Measurements from ENCODE around the gene OTUD1.

OTUD1 gene

DNA sequence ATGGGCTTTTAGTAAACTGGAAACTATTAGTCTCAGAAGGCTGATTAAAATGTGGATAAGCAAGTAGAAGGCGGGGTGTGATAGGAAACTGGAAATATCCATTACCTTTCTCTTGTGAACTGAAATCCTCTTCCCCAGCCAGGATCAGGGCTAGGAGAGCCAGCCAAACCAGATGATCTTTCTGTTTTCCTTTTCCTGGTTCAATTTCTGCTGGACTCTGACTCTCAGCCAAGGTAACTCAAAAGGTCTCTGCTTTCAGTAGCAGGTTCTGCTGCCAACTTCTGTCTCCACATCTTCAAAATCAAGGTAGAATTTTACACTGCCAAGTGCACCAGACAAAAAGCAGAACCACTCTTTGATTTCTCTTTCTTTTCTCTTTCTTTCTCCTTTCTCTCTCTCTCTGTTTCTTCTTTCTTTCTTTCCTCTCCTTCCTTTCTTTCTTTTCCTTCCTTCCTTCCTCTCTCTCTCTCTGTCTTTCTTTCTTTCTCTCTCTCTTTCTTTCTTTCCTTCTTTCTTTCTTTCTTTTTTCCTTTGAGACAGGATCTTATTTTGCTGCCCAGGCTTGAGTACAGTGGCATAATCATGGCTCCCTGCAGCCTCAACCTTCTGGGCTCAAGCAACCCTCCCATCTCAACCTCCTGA is 30.8 kb downstream of the OTUD1 start:
- no peak for DNase-seq

DNA sequence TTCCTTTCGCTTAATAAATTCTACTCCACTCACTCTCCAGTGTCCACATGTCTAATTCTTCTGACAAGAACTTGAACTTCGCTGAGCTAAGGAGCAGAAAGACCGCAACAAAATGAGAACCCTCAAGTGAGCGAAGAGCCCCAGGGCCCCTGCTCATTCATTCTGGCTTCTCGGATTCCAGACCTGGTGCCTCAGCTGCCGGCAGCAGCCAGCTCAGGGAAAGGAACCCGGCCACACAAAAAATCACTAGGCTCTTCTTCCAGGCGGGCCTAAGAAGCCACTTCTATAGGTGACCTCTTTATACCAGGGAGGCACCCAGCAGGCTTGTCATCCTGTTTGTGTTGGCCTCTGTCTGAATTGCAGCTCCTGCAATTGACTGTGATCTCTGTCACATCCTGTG is 33.3 kb downstream of the OTUD1 start:
- no peak for DNase-seq

DNA sequence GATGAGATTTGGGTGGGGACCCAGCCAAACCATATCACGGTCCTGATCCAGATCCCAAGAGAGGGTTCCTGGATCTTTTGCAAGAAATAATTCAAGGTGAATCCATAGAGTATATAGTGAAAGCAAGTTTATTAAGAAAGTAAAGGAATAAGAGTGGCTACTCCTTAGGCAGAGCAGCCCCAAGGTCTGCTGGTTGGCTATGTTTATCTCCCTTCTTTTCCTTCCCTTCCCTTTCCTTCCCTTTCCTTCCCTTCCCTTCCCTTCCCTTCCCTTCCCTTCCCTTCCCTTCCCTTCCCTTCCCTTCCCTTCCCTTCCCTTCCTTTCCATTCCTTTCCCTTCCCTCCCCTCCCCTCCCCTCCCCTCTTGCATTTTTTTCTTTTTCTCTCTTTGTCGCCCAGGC is 35.2 kb downstream of the OTUD1 start:
- DNase-seq: no peak

DNA sequence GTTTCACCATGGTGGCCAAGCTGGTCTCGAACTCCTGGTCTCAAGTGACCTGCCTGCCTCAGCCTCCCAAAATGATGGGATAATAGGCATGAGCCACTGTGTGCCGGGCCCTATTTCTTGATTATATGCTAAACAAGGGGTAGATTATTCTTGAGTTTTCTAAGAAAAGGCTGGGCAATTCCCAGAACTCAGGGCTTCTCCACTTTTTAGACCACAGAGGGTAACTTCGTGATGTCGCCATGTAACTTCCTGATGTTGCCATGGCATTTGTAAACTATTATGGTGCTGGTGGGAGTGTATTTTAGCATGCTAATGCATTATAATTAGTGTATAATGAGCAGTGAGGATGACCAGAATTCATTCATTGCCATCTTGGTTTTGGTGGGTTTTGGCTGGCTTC is 35.8 kb downstream of the OTUD1 start:
- no peak for DNase-seq

DNA sequence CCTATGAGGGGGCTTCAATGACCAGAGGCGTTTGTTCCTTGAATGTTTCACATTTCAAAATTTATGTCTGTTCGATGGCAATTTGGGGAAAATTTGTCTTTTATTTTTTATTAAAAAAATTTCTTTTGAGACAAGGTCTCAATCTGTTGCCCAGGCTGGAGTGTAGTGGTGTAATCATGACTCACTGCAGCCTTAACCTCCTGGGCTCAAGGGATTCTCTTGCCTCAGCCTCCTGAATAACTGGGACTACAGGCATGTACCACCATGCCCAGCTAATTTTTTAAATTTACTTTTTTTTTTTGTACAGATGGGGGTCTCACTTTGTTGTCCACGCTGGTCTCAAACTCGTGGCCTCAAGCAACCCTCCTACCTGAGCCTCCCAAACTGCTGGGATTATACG is 39.7 kb downstream of the OTUD1 start:
- no peak for DNase-seq

DNA sequence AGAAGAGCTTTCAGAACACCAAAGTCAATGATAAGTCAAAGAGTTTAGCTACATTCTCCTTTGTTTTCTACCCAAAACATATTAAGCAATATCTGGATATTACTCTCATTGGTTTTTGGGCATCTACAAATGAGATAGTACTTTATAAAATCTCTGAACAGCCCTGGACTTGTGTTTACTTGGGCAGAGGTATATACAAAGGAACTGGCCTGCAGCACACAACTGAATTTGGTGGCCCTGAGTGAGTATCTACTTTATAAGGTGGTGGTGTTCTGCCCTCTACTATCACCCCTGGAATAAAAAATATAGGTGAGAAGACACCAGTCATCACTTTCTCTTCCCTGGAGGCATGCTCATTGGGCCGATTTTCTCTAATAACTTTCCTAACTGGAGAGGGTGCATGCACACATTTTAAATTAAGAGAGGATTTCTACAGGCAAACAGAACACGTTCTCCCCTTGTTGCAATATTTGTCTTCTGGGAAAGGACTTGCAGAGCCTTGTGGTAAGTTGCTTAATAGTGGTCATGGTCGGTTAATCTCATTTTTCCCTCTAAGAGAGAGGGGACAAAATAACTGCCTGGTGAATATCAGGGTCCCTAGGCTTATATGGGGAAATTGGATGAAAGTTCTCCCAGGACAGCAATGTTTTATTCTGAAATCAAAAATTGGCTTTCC is 41.1 kb downstream of the OTUD1 start:
- no peak for DNase-seq

DNA sequence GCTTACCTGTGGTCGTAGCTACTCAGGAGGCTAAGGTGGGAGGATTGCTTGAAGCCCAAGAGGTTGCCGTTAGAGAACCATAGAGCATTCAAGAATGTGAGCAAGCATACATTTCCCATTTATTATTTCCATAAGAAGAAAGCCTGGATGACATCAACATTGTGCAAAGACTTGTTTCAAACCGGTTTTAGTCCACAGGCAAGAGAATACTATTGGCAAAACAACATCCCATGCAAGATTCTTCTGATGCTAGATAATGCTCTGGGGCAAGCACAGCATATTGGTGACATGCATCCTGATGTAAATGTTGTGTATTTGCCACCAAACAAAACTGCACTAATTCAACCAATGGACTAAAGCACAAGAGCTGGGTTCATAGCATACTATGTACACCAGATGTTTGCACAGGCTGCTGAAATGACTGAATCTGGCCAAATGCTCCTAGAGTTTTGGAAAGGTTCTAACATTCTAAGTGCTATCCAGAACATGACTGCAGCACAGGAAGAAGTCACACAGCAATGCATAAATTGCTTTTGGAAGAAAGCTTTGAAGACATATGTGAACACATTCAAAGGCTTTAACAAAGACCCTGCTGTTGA is 42.6 kb downstream of the OTUD1 start:
- no peak for DNase-seq

DNA sequence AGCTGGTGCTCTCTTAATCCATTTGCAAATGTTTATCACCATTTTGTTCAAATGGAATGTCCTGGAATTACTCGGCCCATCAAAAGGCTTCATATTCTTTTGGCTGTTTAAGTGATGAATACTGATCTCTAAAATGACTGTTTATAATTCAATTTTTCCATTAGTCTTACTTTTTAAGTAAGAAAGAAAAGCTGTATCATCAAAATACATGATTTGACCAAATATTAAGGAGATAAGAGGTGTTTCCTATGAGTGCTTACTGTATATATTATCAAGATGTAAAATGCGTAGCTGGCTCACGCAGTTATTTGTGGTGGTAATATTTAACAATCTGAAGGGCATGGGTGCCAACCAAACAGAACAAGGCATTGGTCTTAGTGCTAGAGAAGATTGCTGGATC is 51.2 kb downstream of the OTUD1 start:
- DNase-seq: no peak
